ENCODE results near the gene MYCL.

DNA sequence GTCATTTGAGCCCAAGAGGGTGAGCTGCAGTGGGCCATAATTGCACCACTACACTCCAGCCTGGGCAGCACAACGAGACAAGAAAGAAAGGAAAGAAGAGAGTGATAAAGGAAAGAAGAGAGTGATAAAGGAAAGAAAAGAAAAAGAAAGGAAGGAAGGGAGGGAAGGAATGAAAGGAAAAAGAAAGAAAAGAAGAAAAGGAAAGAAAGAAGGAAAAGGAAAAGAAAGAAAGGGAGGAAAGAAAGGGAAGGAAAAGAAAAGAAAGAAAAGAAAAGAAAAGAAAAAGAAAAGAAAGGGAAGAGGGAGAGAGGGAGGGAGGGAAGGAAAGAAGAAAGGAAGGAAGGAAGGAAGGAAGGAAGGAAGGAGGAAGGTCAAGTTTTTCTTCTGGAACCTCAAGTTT is 36.0 kb downstream of the MYCL start:
- TF ChIP-seq USF2 (IDR thresholded peaks at IDR 0.05): no peak
- no peak for TF ChIP-seq CTCF (IDR thresholded peaks at IDR 0.05)
- TF ChIP-seq CBX2 (IDR thresholded peaks at IDR 0.05; ENCODE audit: borderline replicate concordance, low read depth): no peak
- no peak for TF ChIP-seq POLR2A (IDR thresholded peaks at IDR 0.05; ENCODE audit: low read length)

Data from A549 (cell line).